ENCODE results near the gene C2orf76.

The C2orf76 gene

DNA sequence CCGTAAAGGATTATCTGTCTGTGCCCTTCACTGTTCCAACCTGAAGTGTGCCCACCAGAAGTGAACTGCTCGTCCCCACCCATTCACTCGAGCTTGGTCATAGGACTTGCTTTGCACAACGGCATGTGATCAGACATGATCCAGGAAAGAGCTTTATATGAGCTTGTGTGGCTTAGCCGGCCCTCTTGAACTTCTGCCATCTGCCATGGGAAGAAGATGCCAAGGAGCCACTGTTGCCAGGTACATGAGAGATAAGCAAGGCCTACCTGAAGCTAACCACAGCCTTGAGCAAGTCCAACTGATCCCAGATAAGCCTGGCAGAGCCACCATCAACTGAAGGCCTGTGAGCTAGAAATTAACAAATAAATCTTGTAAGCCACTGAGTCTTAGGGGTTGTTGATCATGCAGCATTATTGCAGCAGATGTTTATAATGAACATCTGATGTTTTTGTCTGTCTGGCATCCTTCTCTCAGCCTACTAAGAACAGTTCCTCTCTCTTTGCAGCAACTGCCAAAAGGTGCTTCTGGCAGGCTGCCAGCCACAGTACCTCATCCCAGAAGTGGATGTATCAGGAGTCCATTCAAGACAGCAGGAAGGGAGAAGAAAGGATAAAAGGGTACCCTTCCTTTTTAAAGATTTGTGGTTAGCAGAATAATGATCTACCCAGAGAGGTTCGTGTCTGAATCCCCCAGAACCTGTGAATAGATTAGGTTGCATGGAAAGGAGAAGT lies 16.9 kb upstream of the C2orf76 start:
- no peaks in the 10 kb centered on the region for H4K20me1 ChIP-seq (ENCODE audit: insufficient read depth, low read length)
- TF ChIP-seq EZH2 (IDR thresholded peaks at IDR 0.05; ENCODE audit: borderline replicate concordance, low read depth, low read length, severe bottlenecking): no peak
- TF ChIP-seq, protein P1, sequence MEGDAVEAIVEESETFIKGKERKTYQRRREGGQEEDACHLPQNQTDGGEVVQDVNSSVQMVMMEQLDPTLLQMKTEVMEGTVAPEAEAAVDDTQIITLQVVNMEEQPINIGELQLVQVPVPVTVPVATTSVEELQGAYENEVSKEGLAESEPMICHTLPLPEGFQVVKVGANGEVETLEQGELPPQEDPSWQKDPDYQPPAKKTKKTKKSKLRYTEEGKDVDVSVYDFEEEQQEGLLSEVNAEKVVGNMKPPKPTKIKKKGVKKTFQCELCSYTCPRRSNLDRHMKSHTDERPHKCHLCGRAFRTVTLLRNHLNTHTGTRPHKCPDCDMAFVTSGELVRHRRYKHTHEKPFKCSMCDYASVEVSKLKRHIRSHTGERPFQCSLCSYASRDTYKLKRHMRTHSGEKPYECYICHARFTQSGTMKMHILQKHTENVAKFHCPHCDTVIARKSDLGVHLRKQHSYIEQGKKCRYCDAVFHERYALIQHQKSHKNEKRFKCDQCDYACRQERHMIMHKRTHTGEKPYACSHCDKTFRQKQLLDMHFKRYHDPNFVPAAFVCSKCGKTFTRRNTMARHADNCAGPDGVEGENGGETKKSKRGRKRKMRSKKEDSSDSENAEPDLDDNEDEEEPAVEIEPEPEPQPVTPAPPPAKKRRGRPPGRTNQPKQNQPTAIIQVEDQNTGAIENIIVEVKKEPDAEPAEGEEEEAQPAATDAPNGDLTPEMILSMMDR (IDR thresholded peaks at IDR 0.05; ENCODE audit: borderline replicate concordance, extremely low read depth, low read length, poor library complexity, severe bottlenecking): no peak
- H3K27ac ChIP-seq (ENCODE audit: low read length): no peak overlapping the region
- no peaks in the 10 kb centered on the region for H3K79me2 ChIP-seq (ENCODE audit: insufficient read depth, low read length)
- H3K27me3 ChIP-seq (ENCODE audit: insufficient read depth, low read length, poor library complexity): peaks cover 6% of the 10 kb centered on the region
- no peak overlapping the region for H3K4me3 ChIP-seq (ENCODE audit: low read depth in 1 of 2, low read length in 2 of 2)
- H3K9ac ChIP-seq (ENCODE audit: low read depth, low read length): no peak overlapping the region
- no peak overlapping the region for H2AFZ ChIP-seq (ENCODE audit: low read depth, low read length)
- H3K36me3 ChIP-seq (ENCODE audit: insufficient read depth, low read length): no peaks in the 10 kb centered on the region
- no peak overlapping the region for H3K4me2 ChIP-seq (ENCODE audit: insufficient read depth, low read length)
- ATAC-seq (ENCODE audit: insufficient read depth, low read depth): no peak
- no peaks in the 10 kb centered on the region for H3K9me3 ChIP-seq (ENCODE audit: insufficient read depth, low read length, severe bottlenecking)
- peaks cover 12% of the 10 kb centered on the region for H3K4me1 ChIP-seq (ENCODE audit: insufficient read depth, low read length)
- no peak for DNase-seq

DNA sequence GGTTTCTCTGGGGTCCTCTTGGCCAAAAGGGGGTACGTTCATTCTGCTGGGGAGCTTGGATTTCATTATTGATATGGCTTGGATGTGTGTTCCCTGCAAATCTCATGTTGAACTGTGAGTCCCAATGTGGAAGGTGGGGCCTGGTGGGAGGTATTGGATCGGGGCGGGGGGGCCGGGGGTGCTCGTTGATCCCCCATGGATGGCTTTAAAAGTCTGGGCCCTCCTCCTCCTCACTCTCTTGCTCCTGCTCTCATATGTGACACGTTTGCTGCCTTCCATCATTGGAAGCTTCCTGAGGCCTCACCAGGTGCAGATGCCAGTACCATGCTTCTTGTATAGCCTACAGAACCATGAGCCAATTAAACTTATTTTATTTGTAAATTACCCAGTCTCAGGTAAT lies 11.9 kb upstream of the C2orf76 start:
- Histone ChIP-seq H3K9me3 (ENCODE audit: insufficient read depth, low read length, severe bottlenecking) (no peaks in the 10 kb centered on the region), H3K4me1 (ENCODE audit: insufficient read depth, low read length) (no peaks in the 10 kb centered on the region), H3K4me2 (ENCODE audit: insufficient read depth, low read length) (no peak overlapping the region), H3K27ac (ENCODE audit: low read length) (no peak overlapping the region), H4K20me1 (ENCODE audit: insufficient read depth, low read length) (no peaks in the 10 kb centered on the region), H3K4me3 (ENCODE audit: low read depth in 1 of 2, low read length in 2 of 2) (no peak overlapping the region), H3K79me2 (ENCODE audit: insufficient read depth, low read length) (no peaks in the 10 kb centered on the region), H3K27me3 (ENCODE audit: insufficient read depth, low read length, poor library complexity) (peaks cover 6% of the 10 kb centered on the region), H3K9ac (ENCODE audit: low read depth, low read length) (no peak overlapping the region), H3K36me3 (ENCODE audit: insufficient read depth, low read length) (peaks cover 1% of the 10 kb centered on the region), H2AFZ (ENCODE audit: low read depth, low read length) (no peak overlapping the region)
- ATAC-seq (ENCODE audit: insufficient read depth, low read depth): no peak
- TF ChIP-seq EZH2 (IDR thresholded peaks at IDR 0.05; ENCODE audit: borderline replicate concordance, low read depth, low read length, severe bottlenecking): no peak
- TF ChIP-seq, protein P1 (IDR thresholded peaks at IDR 0.05; ENCODE audit: borderline replicate concordance, extremely low read depth, low read length, poor library complexity, severe bottlenecking): no peak
- no peak for DNase-seq

DNA sequence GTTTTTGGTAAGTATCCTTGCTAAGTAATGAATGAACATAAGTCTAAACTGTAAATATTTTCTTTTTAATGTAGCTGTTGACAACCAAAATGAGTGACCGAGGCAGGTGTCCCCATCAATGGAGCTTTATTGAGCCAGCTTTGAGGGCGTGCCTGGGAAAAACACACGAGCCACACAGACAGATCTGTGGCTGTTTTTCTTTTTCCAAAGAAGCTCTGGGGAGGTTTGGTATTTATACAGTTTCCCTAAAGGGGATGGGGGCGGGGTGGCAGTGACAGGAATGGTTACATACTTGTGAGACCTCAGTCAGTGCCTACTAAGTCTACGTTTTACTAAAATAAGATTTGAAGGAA lies 11.3 kb upstream of the C2orf76 start:
- H3K79me2 ChIP-seq (ENCODE audit: insufficient read depth, low read length): no peaks in the 10 kb centered on the region
- ATAC-seq (ENCODE audit: insufficient read depth, low read depth): no peak
- H2AFZ ChIP-seq (ENCODE audit: low read depth, low read length): no peak overlapping the region
- H3K9ac ChIP-seq (ENCODE audit: low read depth, low read length): no peak overlapping the region
- H3K27me3 ChIP-seq (ENCODE audit: insufficient read depth, low read length, poor library complexity): peaks cover 6% of the 10 kb centered on the region
- no peaks in the 10 kb centered on the region for H3K4me1 ChIP-seq (ENCODE audit: insufficient read depth, low read length)
- peaks cover 7% of the 10 kb centered on the region for H3K36me3 ChIP-seq (ENCODE audit: insufficient read depth, low read length)
- no peak for DNase-seq
- no peaks in the 10 kb centered on the region for H4K20me1 ChIP-seq (ENCODE audit: insufficient read depth, low read length)
- H3K4me3 ChIP-seq (ENCODE audit: low read depth in 1 of 2, low read length in 2 of 2): no peak overlapping the region
- TF ChIP-seq, protein P1 (IDR thresholded peaks at IDR 0.05; ENCODE audit: borderline replicate concordance, extremely low read depth, low read length, poor library complexity, severe bottlenecking): no peak
- TF ChIP-seq EZH2 (IDR thresholded peaks at IDR 0.05; ENCODE audit: borderline replicate concordance, low read depth, low read length, severe bottlenecking): no peak
- no peak overlapping the region for H3K4me2 ChIP-seq (ENCODE audit: insufficient read depth, low read length)
- H3K9me3 ChIP-seq (ENCODE audit: insufficient read depth, low read length, severe bottlenecking): no peaks in the 10 kb centered on the region
- no peak overlapping the region for H3K27ac ChIP-seq (ENCODE audit: low read length)
